ENCODE results near the gene MMP7.

GRCh38 chr11:102478673-102479299 is 51.8 kb downstream of the MMP7 start:
- TF ChIP-seq TAF1 (conservative IDR thresholded peaks at IDR 0.05) = no peak
- TF ChIP-seq CTCF (IDR thresholded peaks at IDR 0.05; ENCODE audit: low read depth, low read length, missing input control) = no peak
- TF ChIP-seq MAX (IDR thresholded peaks at IDR 0.05) = no peak
- no peak for TF ChIP-seq RAD21 (IDR thresholded peaks at IDR 0.05)
- no peak for TF ChIP-seq REST (IDR thresholded peaks at IDR 0.05)
- no peak for TF ChIP-seq EGR1 (IDR thresholded peaks at IDR 0.05; ENCODE audit: low read depth in 2 of 2)
